NB4 (cell line): Measurements from ENCODE around the gene CD46.

Experiments
- POLR2A ChIP-seq: IDR thresholded peaks from 2 replicates; pipeline ENCODE4 v1.6.1; 2011; ENCODE audit warnings: mild to moderate bottlenecking; ENCODE audit not compliant: insufficient read length; ENCODE audit errors: extremely low read depth
- TF ChIP-seq, protein P1 (sequence below): IDR thresholded peaks from one replicate; pipeline ENCODE4 v1.5.1; 2012; ENCODE audit warnings: low read depth, low read length

DNA sequence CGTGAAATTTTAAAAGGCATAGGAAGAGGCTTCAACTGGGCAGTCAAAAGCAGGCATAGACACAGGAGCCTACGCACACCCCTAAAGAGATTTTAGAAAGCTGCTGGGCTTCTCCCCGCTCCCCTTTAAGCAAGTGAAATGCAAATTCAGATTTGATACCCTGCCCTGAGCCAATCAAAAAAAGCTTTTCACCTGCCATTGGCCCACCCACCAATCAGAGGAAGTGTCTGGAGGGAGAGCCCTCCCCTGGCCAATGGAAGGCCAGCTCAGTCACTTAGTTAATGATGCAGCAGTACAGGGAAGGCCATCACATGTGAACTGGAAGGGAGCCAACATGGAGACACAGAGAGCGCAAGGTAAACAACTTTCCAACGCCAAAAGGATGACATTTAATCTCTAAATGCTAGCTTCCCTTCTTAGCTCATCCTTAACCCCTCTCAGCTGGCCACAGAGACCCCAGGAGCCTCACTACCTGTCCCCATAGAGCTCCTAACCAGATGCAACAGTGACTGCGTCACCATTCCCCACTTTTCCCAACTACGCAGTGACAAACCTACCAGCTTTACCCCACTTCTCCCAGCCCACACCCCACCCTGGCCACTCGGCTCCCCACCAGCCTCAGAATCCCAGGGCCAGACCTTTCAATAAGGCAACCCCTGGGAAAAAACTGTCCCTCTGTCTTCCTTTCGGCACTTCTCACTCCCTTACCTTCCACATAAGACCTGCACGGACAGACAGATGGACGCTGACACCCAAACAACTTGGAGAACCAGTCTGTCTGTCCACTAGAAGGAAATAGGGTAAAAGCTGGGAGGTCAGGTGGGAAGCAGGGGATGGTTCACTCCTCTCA lies 71.0 kb downstream of the CD46 start:
- TF ChIP-seq, protein P1, sequence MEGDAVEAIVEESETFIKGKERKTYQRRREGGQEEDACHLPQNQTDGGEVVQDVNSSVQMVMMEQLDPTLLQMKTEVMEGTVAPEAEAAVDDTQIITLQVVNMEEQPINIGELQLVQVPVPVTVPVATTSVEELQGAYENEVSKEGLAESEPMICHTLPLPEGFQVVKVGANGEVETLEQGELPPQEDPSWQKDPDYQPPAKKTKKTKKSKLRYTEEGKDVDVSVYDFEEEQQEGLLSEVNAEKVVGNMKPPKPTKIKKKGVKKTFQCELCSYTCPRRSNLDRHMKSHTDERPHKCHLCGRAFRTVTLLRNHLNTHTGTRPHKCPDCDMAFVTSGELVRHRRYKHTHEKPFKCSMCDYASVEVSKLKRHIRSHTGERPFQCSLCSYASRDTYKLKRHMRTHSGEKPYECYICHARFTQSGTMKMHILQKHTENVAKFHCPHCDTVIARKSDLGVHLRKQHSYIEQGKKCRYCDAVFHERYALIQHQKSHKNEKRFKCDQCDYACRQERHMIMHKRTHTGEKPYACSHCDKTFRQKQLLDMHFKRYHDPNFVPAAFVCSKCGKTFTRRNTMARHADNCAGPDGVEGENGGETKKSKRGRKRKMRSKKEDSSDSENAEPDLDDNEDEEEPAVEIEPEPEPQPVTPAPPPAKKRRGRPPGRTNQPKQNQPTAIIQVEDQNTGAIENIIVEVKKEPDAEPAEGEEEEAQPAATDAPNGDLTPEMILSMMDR, result no peak
- no peak for TF ChIP-seq POLR2A
